Left ventricle myocardium superior (tissue), 1 donor: Measurements from ENCODE around the gene HDAC1. TPM values are rescaled to one million over a fixed set of nuclear protein-coding genes. Genes with fewer than 3 reads are reported as not detected.
"Not testable (repeated sequence)": the region's sequence is repeated elsewhere in the genome, so short reads cannot be mapped to it uniquely, and the experiment has no call there.

Experiments
- ATAC-seq: fragments of 200-7000 bp; cut with Tn5 transposase; one replicate; pipeline ENCODE4 v1.9.1; 2020; ENCODE audit warnings: mild to moderate bottlenecking, moderate library complexity
- DNase-seq: peaks from one replicate; pipeline ENCODE4 v3.0.0-alpha.2; 2020
- intact Hi-C: fragments of 100-400 bp; cut with micrococcal nuclease; formaldehyde crosslinking; loops from one replicate; pipeline ENCODE4 v1.11.0; 2022
- total RNA-seq: library from RNA; stranded (reverse); fragmentation: NEBNext Ultra II Directional; extraction: Animal tissue kit (Norgen Biotek cat#: 25700); gene quantifications from one replicate; pipeline ENCODE4 v1.2.1, GENCODE V29; 2021
- donor health status: DM: no; HTN: yes; CAD: no; lungs with severe emphysema.

Gene HDAC1
- total RNA-seq, 1 donor from 2014 or later, result 46.1 TPM

GRCh38 chr1:32272557-32273390, 19.1 kb upstream of the HDAC1 start:
- DNase-seq (no peak), ATAC-seq (no peak)
- intact Hi-C loops, result no loop called here

GRCh38 chr1:32273391-32274208, 18.3 kb upstream of the HDAC1 start:
- no peak for DNase-seq
- intact Hi-C loops, result no loop called here
- no peak for ATAC-seq

GRCh38 chr1:32274646-32275340, 17.1 kb upstream of the HDAC1 start:
- no peak for ATAC-seq
- intact Hi-C loops, result no loop called here
- DNase-seq, result no peak

GRCh38 chr1:32275424-32275823, 16.5 kb upstream of the HDAC1 start:
- no peak for ATAC-seq
- DNase-seq, result no peak
- intact Hi-C loops, result no loop called here

- DNase-seq, result no peak
- intact Hi-C loops, result no loop called here
- no peak for ATAC-seq
Observed at GRCh38 chr1:32276032-32276782, 15.7 kb upstream of the HDAC1 start.

- ATAC-seq, intact Hi-C loops, DNase-seq: not testable (repeated sequence)
Observed at GRCh38 chr1:32284777-32285176, 7.1 kb upstream of the HDAC1 start.

GRCh38 chr1:32285658-32286057, 6.2 kb upstream of the HDAC1 start:
- no peak for DNase-seq
- intact Hi-C loops, result no loop called here

GRCh38 chr1:32286763-32287162, 5.1 kb upstream of the HDAC1 start:
- ATAC-seq, result no peak
- DNase-seq, result no peak
- intact Hi-C loops, result no loop called here

More at GRCh38 chr1:32285658-32286057, 6.2 kb upstream of the HDAC1 start:
- no peak for ATAC-seq

- intact Hi-C loops, result no loop called here
- no peak for DNase-seq
- ATAC-seq, result no peak
Observed at GRCh38 chr1:32289256-32289655, 2.6 kb upstream of the HDAC1 start.

- DNase-seq, result no peak
- intact Hi-C loops, result no loop called here
- ATAC-seq, result no peak
Observed at GRCh38 chr1:32291145-32291707, 657 bp upstream of the HDAC1 start.

GRCh38 chr1:32298211-32298610, 6.3 kb downstream of the HDAC1 start:
- ATAC-seq, intact Hi-C loops, DNase-seq: not testable (repeated sequence)

GRCh38 chr1:32299327-32299726, 7.4 kb downstream of the HDAC1 start:
- ATAC-seq (no peak), DNase-seq (no peak)

GRCh38 chr1:32303358-32303757, 11.5 kb downstream of the HDAC1 start:
- intact Hi-C loops, result no loop called here
- no peak for DNase-seq
- no peak for ATAC-seq

More at GRCh38 chr1:32299327-32299726, 7.4 kb downstream of the HDAC1 start:
- intact Hi-C loops, result no loop called here

- peak; percentile 55 for ATAC-seq
- intact Hi-C loops, result no loop called here
- DNase-seq, result no peak
Observed at GRCh38 chr1:32303997-32304622, 12.2 kb downstream of the HDAC1 start.

GRCh38 chr1:32305310-32305709, 13.4 kb downstream of the HDAC1 start:
- DNase-seq (no peak), ATAC-seq (no peak)
- intact Hi-C loops, result no loop called here

GRCh38 chr1:32307324-32307723, 15.4 kb downstream of the HDAC1 start:
- ATAC-seq, result no peak
- DNase-seq, result no peak
- intact Hi-C loops, result no loop called here

- DNase-seq (no peak), ATAC-seq (no peak)
- intact Hi-C loops, result no loop called here
Observed at GRCh38 chr1:32309960-32310359, 18.1 kb downstream of the HDAC1 start.

GRCh38 chr1:32311709-32312393, 20.0 kb downstream of the HDAC1 start:
- no peak for DNase-seq
- intact Hi-C loops, result no loop called here
- ATAC-seq, result no peak
